Thyroid gland (tissue), 4 donors: Measurements from ENCODE around the gene AP3B1. TPM values are rescaled to one million over a fixed set of nuclear protein-coding genes. Genes with fewer than 3 reads are reported as not detected.

Experiments used
- DNase-seq, 2 donors: peaks; one replicate each; pipeline ENCODE4 v3.0.0-alpha.2; 2019
- H3K27ac ChIP-seq, 3 donors: fragments of 200-600 bp; sonication (generic); 1 replicate in 2 of 3; 2 replicates in 1 of 3; pipeline ENCODE4 v1.5.1; 2016 to 2019; ENCODE audit warnings: mild to moderate bottlenecking in 1 of 3, moderate library complexity in 1 of 3
- H3K27me3 ChIP-seq: fragments of 200-600 bp; sonication (generic); one replicate; pipeline ENCODE4 v1.5.1; 2019
- H3K36me3 ChIP-seq, 2 donors: fragments of 200-600 bp; sonication (generic); one replicate each; pipeline ENCODE4 v1.5.1; 2016 to 2019
- H3K4me1 ChIP-seq, 2 donors: fragments of 200-600 bp; sonication (generic); one replicate each; pipeline ENCODE4 v1.5.1; 2017 to 2019
- H3K4me3 ChIP-seq, 3 donors: fragments of 200-600 bp; sonication (generic); replicated peaks in 1 of 3; 1 replicate in 2 of 3; 2 replicates in 1 of 3; pipeline ENCODE4 v1.5.1; 2016; ENCODE audit warnings: mild to moderate bottlenecking in 1 of 3
- H3K9me3 ChIP-seq: fragments of 200-600 bp; sonication (generic); one replicate; pipeline ENCODE4 v1.5.1; 2017
- POLR2A ChIP-seq, 2 donors: fragments of 450-650 bp; IDR thresholded peaks; one replicate each; pipeline ENCODE4 v1.6.1; 2017; ENCODE audit warnings: antibody characterized with exemption in 2 of 2, mild to moderate bottlenecking in 2 of 2, moderate library complexity in 1 of 2
- WGBS, 2 donors: methylation state at CpG; one replicate each; pipeline ENCODE4 v1.1.5; 2017; 5-methylcytosine and 5-hydroxymethylcytosine counted together
- intact Hi-C: fragments of 100-400 bp; cut with DNase I; formaldehyde crosslinking; loops from one replicate; pipeline ENCODE4 v1.15.1; 2023
- total RNA-seq, 4 donors: library from RNA; depleted of rRNA; stranded (reverse); fragments of >200 nt; gene quantifications; one replicate each; pipeline ENCODE4 v1.2.3, GENCODE V29; 2016
- TF ChIP-seq, protein P1 (sequence below), 6 experiments: fragments of 200-600 bp in 3 of 6; fragments of 450-650 bp in 3 of 6; sonication (generic) in 3 of 6; IDR thresholded peaks; one replicate each; pipeline ENCODE4 v1.5.1; 2016 to 2019; ENCODE audit warnings: antibody characterized with exemption in 6 of 6, mild to moderate bottlenecking in 2 of 6, inconsistent platforms in 1 of 6, moderate library complexity in 1 of 6

The AP3B1 gene
- total RNA-seq, 4 donors from 2014 or later, result 60.9 to 86.6 (median 72.2) TPM

DNA sequence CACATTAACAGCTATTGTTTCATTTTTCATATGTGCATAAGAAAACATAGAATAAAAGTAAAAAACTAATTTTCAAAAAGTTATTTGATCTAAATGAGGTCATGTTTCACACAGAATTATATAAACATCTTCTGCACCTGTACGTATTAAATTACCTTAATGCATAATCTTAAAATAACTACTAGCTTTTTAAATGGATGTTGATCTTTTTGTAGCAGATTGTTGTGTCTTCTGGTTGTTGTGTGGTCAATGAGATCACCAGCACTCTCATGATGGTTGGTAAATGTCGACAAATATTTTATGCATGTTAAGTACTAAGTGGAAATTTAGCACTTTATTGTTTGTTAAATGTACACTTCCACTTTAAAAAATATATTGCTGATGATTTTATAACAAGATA is 162.0 kb downstream of the AP3B1 start:
- intact Hi-C loops, result no loop called here
- Histone ChIP-seq H3K36me3 (no peaks in the 10 kb centered on the region), H3K4me3 (no peak overlapping the region), H3K9me3 (no peaks in the 10 kb centered on the region), H3K27ac (no peak overlapping the region), H3K27me3 (no peaks in the 10 kb centered on the region), H3K4me1 (no peaks in the 10 kb centered on the region)
- DNase-seq, result no peak
- TF ChIP-seq POLR2A (IDR thresholded peaks at IDR 0.05), result no peak
- TF ChIP-seq, protein P1, sequence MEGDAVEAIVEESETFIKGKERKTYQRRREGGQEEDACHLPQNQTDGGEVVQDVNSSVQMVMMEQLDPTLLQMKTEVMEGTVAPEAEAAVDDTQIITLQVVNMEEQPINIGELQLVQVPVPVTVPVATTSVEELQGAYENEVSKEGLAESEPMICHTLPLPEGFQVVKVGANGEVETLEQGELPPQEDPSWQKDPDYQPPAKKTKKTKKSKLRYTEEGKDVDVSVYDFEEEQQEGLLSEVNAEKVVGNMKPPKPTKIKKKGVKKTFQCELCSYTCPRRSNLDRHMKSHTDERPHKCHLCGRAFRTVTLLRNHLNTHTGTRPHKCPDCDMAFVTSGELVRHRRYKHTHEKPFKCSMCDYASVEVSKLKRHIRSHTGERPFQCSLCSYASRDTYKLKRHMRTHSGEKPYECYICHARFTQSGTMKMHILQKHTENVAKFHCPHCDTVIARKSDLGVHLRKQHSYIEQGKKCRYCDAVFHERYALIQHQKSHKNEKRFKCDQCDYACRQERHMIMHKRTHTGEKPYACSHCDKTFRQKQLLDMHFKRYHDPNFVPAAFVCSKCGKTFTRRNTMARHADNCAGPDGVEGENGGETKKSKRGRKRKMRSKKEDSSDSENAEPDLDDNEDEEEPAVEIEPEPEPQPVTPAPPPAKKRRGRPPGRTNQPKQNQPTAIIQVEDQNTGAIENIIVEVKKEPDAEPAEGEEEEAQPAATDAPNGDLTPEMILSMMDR (IDR thresholded peaks at IDR 0.05), result no peak
- WGBS, 2 donors, result 97% methylated on average over 2 of the region's 2 CpGs

GRCh38 chr5:78129597-78129996 is 164.9 kb downstream of the AP3B1 start:
- Histone ChIP-seq H3K4me1 (no peaks in the 10 kb centered on the region), H3K36me3 (no peaks in the 10 kb centered on the region), H3K27ac (no peak overlapping the region), H3K9me3 (no peaks in the 10 kb centered on the region), H3K4me3 (no peak overlapping the region), H3K27me3 (no peaks in the 10 kb centered on the region)
- no peak for DNase-seq
- no peak for TF ChIP-seq POLR2A (IDR thresholded peaks at IDR 0.05)
- TF ChIP-seq, protein P1 (IDR thresholded peaks at IDR 0.05), result no peak
- intact Hi-C loops, result no loop called here
- 91 to 93% methylated on average over 3 of the region's 3 CpGs for WGBS, 2 donors

GRCh38 chr5:78127875-78128274 is 166.6 kb downstream of the AP3B1 start:
- H3K4me3 ChIP-seq, result no peak overlapping the region
- no peaks in the 10 kb centered on the region for H3K9me3 ChIP-seq
- H3K27ac ChIP-seq, result no peak overlapping the region
- TF ChIP-seq POLR2A (IDR thresholded peaks at IDR 0.05), result no peak
- TF ChIP-seq, protein P1 (IDR thresholded peaks at IDR 0.05), result peak in 1 of 6 experiments; percentile 10
- no peaks in the 10 kb centered on the region for H3K36me3 ChIP-seq
- H3K4me1 ChIP-seq, result no peaks in the 10 kb centered on the region
- DNase-seq, result no peak
- intact Hi-C loops, result no loop called here
- 82 to 85% methylated on average over 3 of the region's 3 CpGs for WGBS, 2 donors
- H3K27me3 ChIP-seq, result no peaks in the 10 kb centered on the region

GRCh38 chr5:78126536-78126935 is 168.0 kb downstream of the AP3B1 start:
- H3K9me3 ChIP-seq, result no peaks in the 10 kb centered on the region
- WGBS, 2 donors, result 100% methylated on average over 1 of the region's 1 CpG
- H3K27me3 ChIP-seq, result no peaks in the 10 kb centered on the region
- no peak overlapping the region for H3K4me3 ChIP-seq
- no peak overlapping the region for H3K27ac ChIP-seq
- TF ChIP-seq, protein P1 (IDR thresholded peaks at IDR 0.05), result no peak
- TF ChIP-seq POLR2A (IDR thresholded peaks at IDR 0.05), result no peak
- no peaks in the 10 kb centered on the region for H3K4me1 ChIP-seq
- no peaks in the 10 kb centered on the region for H3K36me3 ChIP-seq
- no peak for DNase-seq
- intact Hi-C loops, result no loop called here

GRCh38 chr5:78116167-78116566 is 178.3 kb downstream of the AP3B1 start:
- Histone ChIP-seq H3K9me3 (no peaks in the 10 kb centered on the region), H3K36me3 (peaks cover 6 to 8% of the 10 kb centered on the region in 2 donors), H3K4me1 (no peaks in the 10 kb centered on the region), H3K27ac (no peak overlapping the region), H3K4me3 (no peak overlapping the region), H3K27me3 (no peaks in the 10 kb centered on the region)
- 98 to 99% methylated on average over 1 of the region's 1 CpG for WGBS, 2 donors
- DNase-seq, result no peak
- TF ChIP-seq, protein P1 (IDR thresholded peaks at IDR 0.05), result no peak
- TF ChIP-seq POLR2A (IDR thresholded peaks at IDR 0.05), result no peak
- intact Hi-C loops, result no loop called here
